ENCODE data around the gene TUBA8. TPM values are rescaled to one million over a fixed set of nuclear protein-coding genes. Genes with fewer than 3 reads are reported as not detected.
A peak's percentile ranks its signal among the peaks of the same experiment; 100 is the strongest.
"Not testable (repeated sequence)": the region's sequence is repeated elsewhere in the genome, so short reads cannot be mapped to it uniquely, and the experiment has no call there.

TUBA8 gene
- total RNA-seq, 4 donors from 2014 or later: 1.3 to 12.9 (median 7.6) TPM

GRCh38 chr22:18069041-18069440 lies 41.6 kb upstream of the TUBA8 start:
- H3K4me3 ChIP-seq: no peak overlapping the region
- H3K4me1 ChIP-seq: peaks cover 0 to 38% (median 12%) of the 10 kb centered on the region in 3 donors
- H3K27me3 ChIP-seq: no peaks in the 10 kb centered on the region
- H3K27ac ChIP-seq: peak overlapping the region; percentile 88 to 93 (median 92)
- no peaks in the 10 kb centered on the region for H3K36me3 ChIP-seq
- ATAC-seq: no peak
- WGBS, 2 donors (ENCODE audit: low coverage in 1 of 2): 19 to 75% methylated on average over 2 of the region's 2 CpGs
- TF ChIP-seq POLR2AphosphoS5 (IDR thresholded peaks at IDR 0.05) (no peak), POLR2A (IDR thresholded peaks at IDR 0.05) (no peak), CTCF (IDR thresholded peaks at IDR 0.05) (no peak), EP300 (IDR thresholded peaks at IDR 0.05) (no peak)
- H3K9me3 ChIP-seq: no peaks in the 10 kb centered on the region

GRCh38 chr22:18070041-18070440 lies 40.6 kb upstream of the TUBA8 start:
- Histone ChIP-seq H3K4me1 (peaks cover 0 to 43% (median 12%) of the 10 kb centered on the region in 3 donors), H3K36me3 (no peaks in the 10 kb centered on the region), H3K4me3 (no peak overlapping the region), H3K27ac (peak overlapping the region in 1 of 4 donors; percentile 92), H3K9me3 (no peaks in the 10 kb centered on the region), H3K27me3 (no peaks in the 10 kb centered on the region)
- WGBS, 2 donors (ENCODE audit: low coverage in 1 of 2): 85 to 88% methylated on average over 3 to 4 of the region's 4 CpGs
- ATAC-seq: no peak
- no peak for TF ChIP-seq EP300 (IDR thresholded peaks at IDR 0.05)
- no peak for TF ChIP-seq CTCF (IDR thresholded peaks at IDR 0.05)
- no peak for TF ChIP-seq POLR2A (IDR thresholded peaks at IDR 0.05)
- TF ChIP-seq POLR2AphosphoS5 (IDR thresholded peaks at IDR 0.05): no peak

DNA sequence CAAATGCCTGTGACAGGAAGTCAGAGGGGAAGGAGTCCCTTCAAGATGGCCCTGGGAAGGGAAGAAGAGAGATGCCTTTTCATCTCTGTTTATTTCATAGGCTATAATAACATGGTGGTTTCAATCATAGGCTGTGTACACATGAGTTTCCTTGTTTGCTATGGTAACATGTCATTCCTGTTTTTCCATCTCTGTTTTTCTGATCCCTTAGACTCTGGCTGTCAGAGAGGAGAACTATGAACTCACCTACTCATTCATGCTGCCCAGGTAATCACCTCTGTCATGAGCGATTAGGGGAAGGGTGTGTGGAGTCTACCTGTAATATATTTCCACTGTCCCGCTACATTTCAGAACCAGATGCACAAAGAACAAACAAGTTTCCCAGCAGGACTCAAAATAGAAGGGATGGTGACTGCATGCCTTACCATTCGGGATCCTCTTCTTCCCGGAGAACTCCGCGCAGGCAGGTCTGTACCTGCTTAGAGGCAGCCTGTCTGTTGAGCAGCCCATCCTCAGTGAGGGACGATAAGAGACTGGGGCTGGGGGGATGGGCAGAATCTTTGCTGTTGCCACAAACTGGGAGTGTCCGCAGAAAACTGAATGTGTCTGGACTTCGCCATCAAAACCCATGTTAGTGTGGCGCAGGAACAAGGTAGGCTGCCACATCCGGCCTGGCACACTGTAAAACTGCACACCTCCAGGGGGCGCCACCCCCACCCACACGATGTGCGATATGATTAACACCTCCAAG lies 39.9 kb upstream of the TUBA8 start:
- Histone ChIP-seq H3K9me3 (no peaks in the 10 kb centered on the region), H3K36me3 (no peaks in the 10 kb centered on the region), H3K4me3 (no peak overlapping the region), H3K27ac (no peak overlapping the region), H3K4me1 (peaks cover 0 to 49% (median 18%) of the 10 kb centered on the region in 3 donors), H3K27me3 (no peaks in the 10 kb centered on the region)
- 86 to 87% methylated on average over 8 to 9 of the region's 14 CpGs for WGBS, 2 donors (ENCODE audit: low coverage in 1 of 2)
- ATAC-seq: no peak
- TF ChIP-seq POLR2AphosphoS5 (IDR thresholded peaks at IDR 0.05): no peak
- no peak for TF ChIP-seq POLR2A (IDR thresholded peaks at IDR 0.05)
- TF ChIP-seq EP300 (IDR thresholded peaks at IDR 0.05): no peak
- TF ChIP-seq CTCF (IDR thresholded peaks at IDR 0.05): no peak

- not testable (repeated sequence) for ATAC-seq, H3K27ac ChIP-seq, H3K27me3 ChIP-seq, H3K36me3 ChIP-seq, H3K9me3 ChIP-seq, H3K4me3 ChIP-seq
- WGBS, 2 donors (ENCODE audit: low coverage in 1 of 2): 70 to 89% methylated on average over 4 of the region's 7 CpGs
- peaks cover 0 to 51% (median 22%) of the 10 kb centered on the region in 3 donors for H3K4me1 ChIP-seq
Measured at GRCh38 chr22:18071307-18071967, 39.2 kb upstream of the TUBA8 start.

GRCh38 chr22:18071968-18072310 lies 38.7 kb upstream of the TUBA8 start:
- H3K4me3 ChIP-seq: no peak overlapping the region
- WGBS, 2 donors (ENCODE audit: low coverage in 1 of 2): 83 to 100% methylated on average over 1 of the region's 1 CpG
- H3K27ac ChIP-seq: no peak overlapping the region
- ATAC-seq: no peak
- H3K36me3 ChIP-seq: no peaks in the 10 kb centered on the region
- peaks cover 0 to 51% (median 26%) of the 10 kb centered on the region in 3 donors for H3K4me1 ChIP-seq
- no peak for TF ChIP-seq POLR2AphosphoS5 (IDR thresholded peaks at IDR 0.05)
- no peak for TF ChIP-seq POLR2A (IDR thresholded peaks at IDR 0.05)
- no peak for TF ChIP-seq CTCF (IDR thresholded peaks at IDR 0.05)
- TF ChIP-seq EP300 (IDR thresholded peaks at IDR 0.05): no peak
- no peaks in the 10 kb centered on the region for H3K9me3 ChIP-seq
- H3K27me3 ChIP-seq: no peaks in the 10 kb centered on the region

All from gastroesophageal sphincter (tissue), 4 donors.